Liver (tissue), 9 donors: ENCODE results near the gene PCDH9. TPM values are rescaled to one million over a fixed set of nuclear protein-coding genes. Genes with fewer than 3 reads are reported as not detected.

Experiments
- DNase-seq: peaks from one replicate; pipeline ENCODE4 v3.0.0-alpha.2; 2017; ENCODE audit warnings: low spot score
- H3K27ac ChIP-seq, 2 donors: one replicate each; pipeline ENCODE4 v1.7.0; 2013; ENCODE audit warnings: inconsistent platforms in 2 of 2, low read length in 2 of 2, control low read depth in 1 of 2, low read depth in 1 of 2, mild to moderate bottlenecking in 1 of 2
- H3K27me3 ChIP-seq, 4 donors: one replicate each; pipeline versions ENCODE4 v1.6.1 to v1.7.0; 2013; ENCODE audit warnings: low read length in 3 of 4, inconsistent platforms in 1 of 4, mild to moderate bottlenecking in 1 of 4, moderate library complexity in 1 of 4; ENCODE audit not compliant: control insufficient read depth in 4 of 4, insufficient read depth in 4 of 4
- H3K36me3 ChIP-seq, 4 donors: one replicate each; pipeline versions ENCODE4 v1.6.1 to v1.7.0; 2013; ENCODE audit warnings: low read length in 3 of 4, mild to moderate bottlenecking in 3 of 4, low read depth in 1 of 4, moderate library complexity in 1 of 4; ENCODE audit not compliant: control insufficient read depth in 4 of 4, insufficient read depth in 3 of 4
- H3K4me1 ChIP-seq, 4 donors: one replicate each; pipeline versions ENCODE4 v1.6.1 to v1.7.0; 2013; ENCODE audit warnings: low read length in 3 of 4, mild to moderate bottlenecking in 3 of 4, moderate library complexity in 1 of 4; ENCODE audit not compliant: control insufficient read depth in 4 of 4, insufficient read depth in 4 of 4
- H3K4me3 ChIP-seq, 3 donors: one replicate each; pipeline versions ENCODE4 v1.6.1 to v1.7.0; 2013; ENCODE audit warnings: low read length in 3 of 3, control low read depth in 1 of 3, low read depth in 1 of 3, mild to moderate bottlenecking in 1 of 3
- H3K9ac ChIP-seq, 2 donors: one replicate each; pipeline ENCODE4 v1.7.0; 2013; ENCODE audit warnings: low read length in 2 of 2, mild to moderate bottlenecking in 2 of 2, moderate library complexity in 2 of 2, control low read depth in 1 of 2, low read depth in 1 of 2
- H3K9me3 ChIP-seq, 4 donors: one replicate each; pipeline versions ENCODE4 v1.6.1 to v1.7.0; 2013; ENCODE audit warnings: low read length in 3 of 4; ENCODE audit not compliant: control insufficient read depth in 4 of 4
- EGR1 ChIP-seq, 2 donors: IDR thresholded peaks; 2 replicates each; pipeline ENCODE4 v1.6.1; 2016 to 2018; ENCODE audit warnings: antibody characterized with exemption in 2 of 2, low read depth in 2 of 2
- FOXA1 ChIP-seq: IDR thresholded peaks from 2 replicates; pipeline ENCODE4 v1.6.1; 2016; ENCODE audit warnings: antibody characterized with exemption
- FOXA2 ChIP-seq: IDR thresholded peaks from 2 replicates; pipeline ENCODE4 v1.6.1; 2016; ENCODE audit warnings: antibody characterized with exemption
- GABPA ChIP-seq, 2 donors: IDR thresholded peaks in 1 of 2; conservative IDR thresholded peaks in 1 of 2; 2 replicates each; pipeline ENCODE4 v1.6.1; 2016; ENCODE audit warnings: antibody characterized with exemption in 2 of 2, mild to moderate bottlenecking in 1 of 2, moderate library complexity in 1 of 2
- HNF4A ChIP-seq, 2 donors: conservative IDR thresholded peaks; 2 replicates each; pipeline ENCODE4 v1.6.1; 2016; ENCODE audit warnings: antibody characterized with exemption in 2 of 2, mild to moderate bottlenecking in 2 of 2
- HNF4G ChIP-seq: IDR thresholded peaks from 2 replicates; pipeline ENCODE4 v1.6.1; 2016; ENCODE audit warnings: antibody characterized with exemption
- JUND ChIP-seq, 2 donors: IDR thresholded peaks; 2 replicates each; pipeline ENCODE4 v1.6.1; 2016; ENCODE audit warnings: antibody characterized with exemption in 2 of 2
- NR2F2 ChIP-seq: IDR thresholded peaks from 2 replicates; pipeline ENCODE4 v1.6.1; 2016; ENCODE audit warnings: antibody characterized with exemption
- RAD21 ChIP-seq, 2 donors: IDR thresholded peaks; 2 replicates each; pipeline ENCODE4 v1.6.1; 2016; ENCODE audit warnings: antibody characterized with exemption in 2 of 2, mild to moderate bottlenecking in 2 of 2
- RXRA ChIP-seq, 2 donors: IDR thresholded peaks; 2 replicates each; pipeline ENCODE4 v1.6.1; 2017 to 2018; ENCODE audit warnings: antibody characterized with exemption in 2 of 2, mild to moderate bottlenecking in 1 of 2
- SP1 ChIP-seq: IDR thresholded peaks from 2 replicates; pipeline ENCODE4 v1.6.1; 2018; ENCODE audit warnings: antibody characterized with exemption, mild to moderate bottlenecking
- TAF1 ChIP-seq: conservative IDR thresholded peaks from 2 replicates; pipeline ENCODE4 v1.6.1; 2016; ENCODE audit warnings: antibody characterized with exemption, mild to moderate bottlenecking
- YY1 ChIP-seq: IDR thresholded peaks from 2 replicates; pipeline ENCODE4 v1.6.1; 2016; ENCODE audit warnings: antibody characterized with exemption, mild to moderate bottlenecking
- polyA plus RNA-seq, 2 donors: library from polyadenylated mRNA; stranded (reverse) in 1 of 2; unstranded in 1 of 2; fragments of 200-250 nt in 1 of 2; fragments of >200 nt in 1 of 2; fragmentation: Nextera tagmentation in 1 of 2; extraction: Ambion mirVana in 1 of 2; gene quantifications; one replicate each; pipeline versions ENCODE4 v1.2.1 to v1.2.3, GENCODE V29; 2013 to 2015
- total RNA-seq, 2 donors: library from RNA; depleted of rRNA; stranded (reverse); fragments of >200 nt; gene quantifications; one replicate each; pipeline ENCODE4 v1.2.3, GENCODE V29; 2014
- TF ChIP-seq, protein P1 (sequence below): IDR thresholded peaks from 2 replicates; pipeline ENCODE4 v1.6.1; 2016; ENCODE audit warnings: antibody characterized with exemption
- TF ChIP-seq, protein P2 (sequence below): IDR thresholded peaks from 2 replicates; pipeline ENCODE4 v1.6.1; 2016; ENCODE audit warnings: antibody characterized with exemption
- TF ChIP-seq, protein P3 (sequence below): fragments of 150-350 bp; IDR thresholded peaks from 2 replicates; pipeline ENCODE4 v1.5.1; 2017; ENCODE audit warnings: improper control_type of control experiment, low read depth, low read length; ENCODE audit not compliant: missing input control
- TF ChIP-seq, protein P4 (sequence below): IDR thresholded peaks from 2 replicates; pipeline ENCODE4 v1.6.1; 2016; ENCODE audit warnings: antibody characterized with exemption
- TF ChIP-seq, protein P5 (sequence below): IDR thresholded peaks from 2 replicates; pipeline ENCODE4 v1.6.1; 2016; ENCODE audit warnings: antibody characterized with exemption, mild to moderate bottlenecking
- donor health status: healthy.
- donor health status: healthy.
- donor health status: healthy.
- donor health status: healthy.
- donor health status: healthy.

The PCDH9 gene
- total and polyA plus RNA-seq, 4 donors, result 0.90 to 4.0 (median 2.2) TPM

DNA sequence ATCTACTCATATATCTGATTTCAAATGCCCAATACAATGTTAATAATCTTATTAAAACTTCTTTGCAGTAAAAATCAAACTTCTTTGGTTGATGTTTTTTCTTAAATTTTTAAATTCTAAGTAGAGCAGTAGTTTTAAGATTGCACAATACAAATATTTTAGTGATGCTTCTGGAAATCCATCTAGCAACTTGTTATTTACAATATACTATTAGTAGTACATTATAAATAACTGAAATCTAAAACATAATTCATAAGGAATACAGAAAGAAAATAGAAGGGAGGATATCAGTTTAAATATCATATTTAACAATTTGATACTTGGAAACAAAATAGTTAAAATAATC is 569.7 kb downstream of the PCDH9 start:
- Histone ChIP-seq H3K27ac (no peak overlapping the region), H3K36me3 (no peaks in the 10 kb centered on the region), H3K4me3 (no peak overlapping the region), H3K27me3 (no peaks in the 10 kb centered on the region), H3K9ac (no peak overlapping the region), H3K4me1 (no peaks in the 10 kb centered on the region), H3K9me3 (no peaks in the 10 kb centered on the region)
- DNase-seq, result no peak
- TF ChIP-seq YY1 (no peak), TAF1 (no peak), HNF4G (no peak), RXRA (IDR thresholded peaks at IDR 0.05) (no peak), SP1 (no peak), EGR1 (IDR thresholded peaks at IDR 0.05; ENCODE audit: low read depth in 2 of 2) (no peak), RAD21 (IDR thresholded peaks at IDR 0.05) (no peak), FOXA2 (no peak), JUND (IDR thresholded peaks at IDR 0.05) (no peak), GABPA (IDR thresholded peaks at IDR 0.05 in 1 of 2, conservative IDR thresholded peaks at IDR 0.05 in 1 of 2) (no peak), NR2F2 (no peak), HNF4A (conservative IDR thresholded peaks at IDR 0.05) (no peak), FOXA1 (no peak)
- TF ChIP-seq, protein P1, sequence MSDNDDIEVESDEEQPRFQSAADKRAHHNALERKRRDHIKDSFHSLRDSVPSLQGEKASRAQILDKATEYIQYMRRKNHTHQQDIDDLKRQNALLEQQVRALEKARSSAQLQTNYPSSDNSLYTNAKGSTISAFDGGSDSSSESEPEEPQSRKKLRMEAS, result no peak
- TF ChIP-seq, protein P2, sequence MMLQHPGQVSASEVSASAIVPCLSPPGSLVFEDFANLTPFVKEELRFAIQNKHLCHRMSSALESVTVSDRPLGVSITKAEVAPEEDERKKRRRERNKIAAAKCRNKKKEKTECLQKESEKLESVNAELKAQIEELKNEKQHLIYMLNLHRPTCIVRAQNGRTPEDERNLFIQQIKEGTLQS, result no peak
- TF ChIP-seq, protein P3, sequence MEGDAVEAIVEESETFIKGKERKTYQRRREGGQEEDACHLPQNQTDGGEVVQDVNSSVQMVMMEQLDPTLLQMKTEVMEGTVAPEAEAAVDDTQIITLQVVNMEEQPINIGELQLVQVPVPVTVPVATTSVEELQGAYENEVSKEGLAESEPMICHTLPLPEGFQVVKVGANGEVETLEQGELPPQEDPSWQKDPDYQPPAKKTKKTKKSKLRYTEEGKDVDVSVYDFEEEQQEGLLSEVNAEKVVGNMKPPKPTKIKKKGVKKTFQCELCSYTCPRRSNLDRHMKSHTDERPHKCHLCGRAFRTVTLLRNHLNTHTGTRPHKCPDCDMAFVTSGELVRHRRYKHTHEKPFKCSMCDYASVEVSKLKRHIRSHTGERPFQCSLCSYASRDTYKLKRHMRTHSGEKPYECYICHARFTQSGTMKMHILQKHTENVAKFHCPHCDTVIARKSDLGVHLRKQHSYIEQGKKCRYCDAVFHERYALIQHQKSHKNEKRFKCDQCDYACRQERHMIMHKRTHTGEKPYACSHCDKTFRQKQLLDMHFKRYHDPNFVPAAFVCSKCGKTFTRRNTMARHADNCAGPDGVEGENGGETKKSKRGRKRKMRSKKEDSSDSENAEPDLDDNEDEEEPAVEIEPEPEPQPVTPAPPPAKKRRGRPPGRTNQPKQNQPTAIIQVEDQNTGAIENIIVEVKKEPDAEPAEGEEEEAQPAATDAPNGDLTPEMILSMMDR, result no peak
- TF ChIP-seq, protein P4, sequence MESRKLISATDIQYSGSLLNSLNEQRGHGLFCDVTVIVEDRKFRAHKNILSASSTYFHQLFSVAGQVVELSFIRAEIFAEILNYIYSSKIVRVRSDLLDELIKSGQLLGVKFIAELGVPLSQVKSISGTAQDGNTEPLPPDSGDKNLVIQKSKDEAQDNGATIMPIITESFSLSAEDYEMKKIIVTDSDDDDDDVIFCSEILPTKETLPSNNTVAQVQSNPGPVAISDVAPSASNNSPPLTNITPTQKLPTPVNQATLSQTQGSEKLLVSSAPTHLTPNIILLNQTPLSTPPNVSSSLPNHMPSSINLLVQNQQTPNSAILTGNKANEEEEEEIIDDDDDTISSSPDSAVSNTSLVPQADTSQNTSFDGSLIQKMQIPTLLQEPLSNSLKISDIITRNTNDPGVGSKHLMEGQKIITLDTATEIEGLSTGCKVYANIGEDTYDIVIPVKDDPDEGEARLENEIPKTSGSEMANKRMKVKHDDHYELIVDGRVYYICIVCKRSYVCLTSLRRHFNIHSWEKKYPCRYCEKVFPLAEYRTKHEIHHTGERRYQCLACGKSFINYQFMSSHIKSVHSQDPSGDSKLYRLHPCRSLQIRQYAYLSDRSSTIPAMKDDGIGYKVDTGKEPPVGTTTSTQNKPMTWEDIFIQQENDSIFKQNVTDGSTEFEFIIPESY, result no peak
- TF ChIP-seq, protein P5, sequence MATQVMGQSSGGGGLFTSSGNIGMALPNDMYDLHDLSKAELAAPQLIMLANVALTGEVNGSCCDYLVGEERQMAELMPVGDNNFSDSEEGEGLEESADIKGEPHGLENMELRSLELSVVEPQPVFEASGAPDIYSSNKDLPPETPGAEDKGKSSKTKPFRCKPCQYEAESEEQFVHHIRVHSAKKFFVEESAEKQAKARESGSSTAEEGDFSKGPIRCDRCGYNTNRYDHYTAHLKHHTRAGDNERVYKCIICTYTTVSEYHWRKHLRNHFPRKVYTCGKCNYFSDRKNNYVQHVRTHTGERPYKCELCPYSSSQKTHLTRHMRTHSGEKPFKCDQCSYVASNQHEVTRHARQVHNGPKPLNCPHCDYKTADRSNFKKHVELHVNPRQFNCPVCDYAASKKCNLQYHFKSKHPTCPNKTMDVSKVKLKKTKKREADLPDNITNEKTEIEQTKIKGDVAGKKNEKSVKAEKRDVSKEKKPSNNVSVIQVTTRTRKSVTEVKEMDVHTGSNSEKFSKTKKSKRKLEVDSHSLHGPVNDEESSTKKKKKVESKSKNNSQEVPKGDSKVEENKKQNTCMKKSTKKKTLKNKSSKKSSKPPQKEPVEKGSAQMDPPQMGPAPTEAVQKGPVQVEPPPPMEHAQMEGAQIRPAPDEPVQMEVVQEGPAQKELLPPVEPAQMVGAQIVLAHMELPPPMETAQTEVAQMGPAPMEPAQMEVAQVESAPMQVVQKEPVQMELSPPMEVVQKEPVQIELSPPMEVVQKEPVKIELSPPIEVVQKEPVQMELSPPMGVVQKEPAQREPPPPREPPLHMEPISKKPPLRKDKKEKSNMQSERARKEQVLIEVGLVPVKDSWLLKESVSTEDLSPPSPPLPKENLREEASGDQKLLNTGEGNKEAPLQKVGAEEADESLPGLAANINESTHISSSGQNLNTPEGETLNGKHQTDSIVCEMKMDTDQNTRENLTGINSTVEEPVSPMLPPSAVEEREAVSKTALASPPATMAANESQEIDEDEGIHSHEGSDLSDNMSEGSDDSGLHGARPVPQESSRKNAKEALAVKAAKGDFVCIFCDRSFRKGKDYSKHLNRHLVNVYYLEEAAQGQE, result no peak
